NCI-H345 treated with DMSO at 0.1 percent for 48 hours (cell line): ENCODE data around the gene ZNF614.
"Not testable (repeated sequence)": the region's sequence is repeated elsewhere in the genome, so short reads cannot be mapped to it uniquely, and the experiment has no call there.

Source experiments
- DNase-seq: peaks from one replicate; lab custom pipeline; 2025; ENCODE audit not compliant: unreplicated experiment; lab: John Stamatoyannopoulos, UW

ZNF614 gene

GRCh38 chr19:52028027-52028779 is at the start of gene ZNF614:
Gene ZNF614 (minus strand): TSS chr19:52028379. CDS start chr19:52025745, 2,634 bp downstream.
- DNase-seq: peak; percentile 58

DNA sequence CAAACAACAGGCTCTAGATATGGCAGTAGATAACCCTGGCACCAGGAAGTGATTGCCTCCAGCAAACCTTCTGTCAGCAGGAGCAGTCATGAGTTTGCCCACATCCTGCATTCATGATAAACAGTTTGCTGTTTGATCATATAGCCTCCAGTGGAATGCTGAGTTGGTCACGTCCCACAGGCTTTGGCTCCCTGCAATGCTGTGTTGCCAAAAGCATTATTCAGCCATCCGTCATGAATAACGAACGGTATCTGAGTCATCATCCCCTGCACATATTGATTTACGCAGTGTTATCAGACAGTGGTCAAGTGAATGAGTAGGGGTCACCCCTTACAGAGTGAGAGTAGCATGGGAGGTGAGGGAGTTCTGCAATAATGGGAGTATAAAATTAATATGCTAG is 42.3 kb upstream of the ZNF614 start:
- DNase-seq: no peak

GRCh38 chr19:52069653-52070052 is 41.5 kb upstream of the ZNF614 start:
- DNase-seq: no peak

GRCh38 chr19:52066258-52066863 is 38.2 kb upstream of the ZNF614 start:
- no peak for DNase-seq

GRCh38 chr19:52065399-52065798 is 37.2 kb upstream of the ZNF614 start:
- no peak for DNase-seq

GRCh38 chr19:52056480-52056879 is 28.3 kb upstream of the ZNF614 start:
- DNase-seq: not testable (repeated sequence)

- peak; percentile 32 for DNase-seq
These were observed 23.6 kb upstream of the ZNF614 start for GRCh38 chr19:52051736-52052135.

DNA sequence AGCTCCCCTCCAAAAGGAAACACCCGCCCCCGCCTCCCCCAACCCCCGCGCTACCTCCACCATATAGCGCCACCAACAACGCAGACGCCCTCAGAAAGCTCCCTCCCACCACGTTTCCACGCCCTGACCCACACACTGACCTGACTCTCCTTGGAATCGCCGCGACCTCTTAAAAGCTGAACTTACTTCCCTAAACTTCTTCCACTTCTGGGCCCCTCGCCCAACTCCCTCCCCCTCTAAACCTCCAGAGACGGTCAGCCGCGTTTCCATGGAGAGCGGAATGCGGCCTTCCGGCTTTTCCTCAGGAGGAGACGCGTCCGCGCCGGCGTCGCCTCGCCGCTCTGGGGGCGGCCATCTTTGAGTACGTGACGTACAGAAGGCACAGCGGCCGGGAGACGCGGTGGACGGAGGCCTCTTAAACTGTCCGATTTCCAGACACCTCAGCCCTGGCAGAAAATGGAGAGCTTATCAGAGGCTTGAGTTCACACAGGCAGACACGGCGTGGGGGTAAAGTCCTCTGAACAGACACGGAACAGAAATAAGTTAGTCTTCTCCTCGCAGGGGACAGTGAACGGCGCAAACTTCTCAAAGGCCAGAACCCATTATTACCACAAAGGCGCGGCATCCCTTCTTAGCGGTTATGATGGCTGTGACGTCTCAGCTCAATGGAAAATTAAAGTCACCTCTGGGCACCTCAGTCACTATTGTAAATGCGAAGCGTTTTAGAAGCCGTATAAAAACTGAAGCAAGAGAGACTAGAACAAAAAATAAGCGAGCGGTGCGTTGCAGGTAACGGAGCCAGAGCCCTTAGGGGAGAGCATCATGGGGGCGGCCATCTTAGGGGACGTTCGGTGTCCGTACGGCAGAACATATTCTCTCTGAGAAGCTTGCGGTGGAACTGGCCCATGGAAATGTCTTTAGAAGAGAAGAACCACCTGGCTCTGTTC is 20.6 kb upstream of the ZNF614 start, which contains the start of gene ZNF432:
Gene ZNF432, minus strand, starts transcription at position 284 of the 947 bp plus-strand sequence. CDS start 1,970 bp downstream, outside the sequence.
- peak; percentile 76 for DNase-seq

GRCh38 chr19:52039169-52039568 is 11.0 kb upstream of the ZNF614 start:
- no peak for DNase-seq

DNA sequence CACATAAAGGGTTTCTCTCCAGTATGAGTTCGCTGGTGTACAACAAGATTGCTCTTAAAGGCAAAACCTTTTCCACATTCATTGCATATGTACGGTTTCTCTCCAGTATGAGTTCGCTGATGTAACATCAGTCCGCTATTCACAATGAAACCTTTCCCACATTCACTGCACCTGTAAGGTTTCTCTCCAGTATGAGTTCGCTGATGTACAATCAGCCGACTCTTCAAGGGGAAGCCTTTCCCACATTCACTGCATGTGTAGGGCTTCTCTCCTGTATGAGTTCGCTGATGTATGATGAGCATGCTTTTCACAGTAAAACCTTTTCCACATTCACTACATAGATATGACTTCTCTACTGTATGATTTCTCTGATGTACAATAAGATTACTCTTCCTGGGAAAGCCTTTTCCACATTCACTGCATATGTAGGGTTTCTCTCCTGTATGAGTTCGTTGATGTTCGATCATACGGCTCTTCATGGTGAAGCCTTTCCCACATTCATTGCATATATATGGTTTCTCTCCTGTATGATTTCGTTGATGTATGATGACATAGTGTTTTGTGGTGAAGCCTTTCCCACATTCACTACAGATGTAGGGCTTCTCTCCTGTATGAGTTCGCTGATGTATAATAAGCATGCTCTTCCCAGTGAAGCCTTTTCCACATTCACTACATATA is 6.0 kb upstream of the ZNF614 start:
- no peak for DNase-seq

- DNase-seq: no peak
These were observed 573 bp upstream of the ZNF614 start for GRCh38 chr19:52028780-52029123.

GRCh38 chr19:52026255-52026990 is 1.8 kb downstream of the ZNF614 start:
- DNase-seq: not testable (repeated sequence)

GRCh38 chr19:52024478-52024877 is 3.7 kb downstream of the ZNF614 start:
- DNase-seq: not testable (repeated sequence)

GRCh38 chr19:52022193-52022592 is 6.0 kb downstream of the ZNF614 start:
- DNase-seq: no peak

DNA sequence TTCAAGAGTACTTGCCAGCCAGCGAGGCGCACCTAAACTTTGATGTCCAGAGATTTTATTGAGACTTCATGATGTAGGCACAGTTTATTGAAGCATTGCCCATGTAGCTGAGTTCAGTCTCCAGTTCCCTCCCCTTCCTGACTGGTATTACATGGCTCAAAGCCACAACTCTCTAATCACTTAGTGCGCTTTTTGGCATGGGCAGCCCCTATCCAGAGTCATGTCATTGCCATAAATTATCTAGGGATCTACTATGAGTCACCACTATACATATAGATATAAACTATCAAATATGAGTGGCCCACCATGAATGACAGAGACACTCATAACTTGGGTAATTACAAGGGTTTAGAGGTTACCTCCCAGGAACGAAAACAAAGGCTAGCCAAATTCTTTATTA is 7.7 kb downstream of the ZNF614 start:
- no peak for DNase-seq

GRCh38 chr19:52010674-52011073 is 17.5 kb downstream of the ZNF614 start:
- DNase-seq: no peak

- DNase-seq: peak; percentile 76
These were observed 20.2 kb downstream of the ZNF614 start, which contains the start of gene ZNF615 for GRCh38 chr19:52007806-52008557. Gene ZNF615 (minus strand): TSS chr19:52008211. CDS start chr19:52003711, 4,500 bp downstream.

GRCh38 chr19:52007451-52007805 is 20.8 kb downstream of the ZNF614 start:
- DNase-seq: no peak

GRCh38 chr19:51994048-51994644 is 34.0 kb downstream of the ZNF614 start:
- DNase-seq: no peak
